ENCODE results near the gene PPFIA1. TPM values are rescaled to one million over a fixed set of nuclear protein-coding genes. Genes with fewer than 3 reads are reported as not detected.
"Not testable (repeated sequence)": the region's sequence is repeated elsewhere in the genome, so short reads cannot be mapped to it uniquely, and the experiment has no call there.

The PPFIA1 gene
- total RNA-seq, 1 donor from 2014 or later: 54.1 TPM

- H3K27me3 Mint-ChIP-seq (ENCODE audit: low read depth): no peaks in the 10 kb centered on the region
- no peaks in the 10 kb centered on the region for H3K9me3 Mint-ChIP-seq
- H3K4me3 Mint-ChIP-seq: peak overlapping the region; percentile 5
- no peak for TF ChIP-seq CTCF (conservative IDR thresholded peaks at IDR 0.05)
- peaks cover under 1% of the 10 kb centered on the region for H3K36me3 Mint-ChIP-seq (ENCODE audit: low read depth)
- no peak overlapping the region for H3K27ac Mint-ChIP-seq (ENCODE audit: unreplicated experiment)
- DNase-seq (ENCODE audit: low read depth, low spot score): no peak
- peaks cover 19% of the 10 kb centered on the region for H3K4me1 Mint-ChIP-seq
Measured at GRCh38 chr11:70404244-70404643, 133.8 kb downstream of the PPFIA1 start.

- no peak for DNase-seq (ENCODE audit: low read depth, low spot score)
- Mint-ChIP-seq H3K4me1 (peaks cover 14% of the 10 kb centered on the region), H3K4me3 (no peak overlapping the region), H3K9me3 (no peaks in the 10 kb centered on the region), H3K36me3 (ENCODE audit: low read depth) (peaks cover 3% of the 10 kb centered on the region), H3K27me3 (ENCODE audit: low read depth) (no peaks in the 10 kb centered on the region), H3K27ac (ENCODE audit: unreplicated experiment) (no peak overlapping the region)
- no peak for TF ChIP-seq CTCF (conservative IDR thresholded peaks at IDR 0.05)
Measured at GRCh38 chr11:70405679-70406395, 135.3 kb downstream of the PPFIA1 start.

DNA sequence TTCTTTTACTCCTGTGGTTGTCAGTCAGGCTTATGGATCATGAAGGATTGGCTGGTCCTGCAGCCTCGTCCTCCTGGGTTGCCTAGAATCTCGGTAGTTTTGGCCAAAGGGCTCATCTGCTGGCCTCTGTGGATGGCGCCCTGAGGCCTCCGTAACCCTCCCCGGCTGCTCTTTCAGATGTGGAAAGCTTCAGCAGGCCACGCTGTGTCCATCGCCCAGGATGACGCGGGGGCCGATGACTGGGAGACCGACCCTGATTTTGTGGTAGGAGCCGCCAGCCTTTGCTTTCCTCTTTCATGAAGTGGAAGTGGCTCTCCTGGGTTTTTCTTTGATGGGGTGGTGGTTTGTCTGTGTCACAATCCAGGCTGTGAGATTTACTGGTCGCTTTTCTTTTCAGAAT is 136.6 kb downstream of the PPFIA1 start:
- DNase-seq (ENCODE audit: low read depth, low spot score): no peak
- TF ChIP-seq CTCF (conservative IDR thresholded peaks at IDR 0.05): no peak

GRCh38 chr11:70407814-70408213 is 137.3 kb downstream of the PPFIA1 start:
- Mint-ChIP-seq H3K9me3 (no peaks in the 10 kb centered on the region), H3K36me3 (ENCODE audit: low read depth) (peaks cover 10% of the 10 kb centered on the region), H3K4me3 (no peak overlapping the region), H3K27me3 (ENCODE audit: low read depth) (no peaks in the 10 kb centered on the region), H3K4me1 (peaks cover 7% of the 10 kb centered on the region), H3K27ac (ENCODE audit: unreplicated experiment) (no peak overlapping the region)
- TF ChIP-seq CTCF (conservative IDR thresholded peaks at IDR 0.05): no peak
- DNase-seq (ENCODE audit: low read depth, low spot score): no peak

More for the DNA sequence above, 136.6 kb downstream of the PPFIA1 start:
- Mint-ChIP-seq H3K27ac (ENCODE audit: unreplicated experiment) (peak overlapping the region; percentile 57), H3K4me3 (no peak overlapping the region), H3K4me1 (peaks cover 14% of the 10 kb centered on the region), H3K27me3 (ENCODE audit: low read depth) (no peaks in the 10 kb centered on the region), H3K36me3 (ENCODE audit: low read depth) (peaks cover 7% of the 10 kb centered on the region), H3K9me3 (no peaks in the 10 kb centered on the region)

- H3K4me1 Mint-ChIP-seq; H3K27ac Mint-ChIP-seq (ENCODE audit: unreplicated experiment); H3K9me3 Mint-ChIP-seq; H3K27me3 Mint-ChIP-seq (ENCODE audit: low read depth); DNase-seq (ENCODE audit: low read depth, low spot score); H3K4me3 Mint-ChIP-seq: not testable (repeated sequence)
- peaks cover 13% of the 10 kb centered on the region for H3K36me3 Mint-ChIP-seq (ENCODE audit: low read depth)
Measured at GRCh38 chr11:70408326-70408725, 137.8 kb downstream of the PPFIA1 start.

DNA sequence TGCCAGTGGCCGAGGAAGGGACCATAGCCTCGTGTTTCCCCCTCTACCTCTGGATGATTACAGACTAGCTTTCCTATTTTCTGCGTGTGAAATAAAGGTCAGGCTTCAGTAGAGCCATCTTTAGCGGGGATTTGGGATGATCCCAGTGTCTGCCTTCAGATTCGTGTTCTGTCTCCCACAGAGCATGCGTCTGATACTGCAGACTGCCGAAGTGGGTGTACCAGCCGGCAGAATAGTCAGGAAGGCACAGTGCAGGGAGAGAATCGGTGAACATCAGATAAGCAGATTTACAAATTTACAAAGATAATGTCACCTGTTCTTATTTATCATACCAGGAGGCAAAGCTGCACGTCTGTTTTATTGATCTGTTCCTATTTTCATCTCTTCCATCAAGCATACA is 138.9 kb downstream of the PPFIA1 start:
- DNase-seq (ENCODE audit: low read depth, low spot score): no peak
- Mint-ChIP-seq H3K27ac (ENCODE audit: unreplicated experiment) (no peak overlapping the region), H3K36me3 (ENCODE audit: low read depth) (peaks cover 13% of the 10 kb centered on the region), H3K27me3 (ENCODE audit: low read depth) (no peaks in the 10 kb centered on the region), H3K4me3 (no peak overlapping the region), H3K9me3 (no peaks in the 10 kb centered on the region), H3K4me1 (no peaks in the 10 kb centered on the region)
- no peak for TF ChIP-seq CTCF (conservative IDR thresholded peaks at IDR 0.05)
